Mesendoderm (in vitro differentiated cells): ENCODE measurements around the gene EPHA8.
A peak's percentile ranks its signal among the peaks of the same experiment; 100 is the strongest.

Experiments
- DNase-seq: peaks from one replicate; pipeline ENCODE4 v3.0.0; 2013
- H2AK5ac ChIP-seq: 2 replicates; pipeline ENCODE4 v1.6.1; 2013; ENCODE audit warnings: low read length, inconsistent platforms
- H2BK120ac ChIP-seq: 2 replicates; pipeline ENCODE4 v1.6.1; 2013; ENCODE audit warnings: low read depth, mild to moderate bottlenecking, low read length, moderate library complexity, mixed read lengths
- H2BK15ac ChIP-seq: replicated peaks from 2 replicates; pipeline ENCODE4 v1.6.1; 2013; ENCODE audit warnings: low read depth, mild to moderate bottlenecking, moderate library complexity
- H2BK5ac ChIP-seq: 2 replicates; pipeline ENCODE4 v1.6.1; 2013; ENCODE audit warnings: low read length, inconsistent platforms
- H3K18ac ChIP-seq: 2 replicates; pipeline ENCODE4 v1.6.1; 2013; ENCODE audit warnings: mild to moderate bottlenecking, low read length, mixed read lengths
- H3K23ac ChIP-seq: one replicate; pipeline ENCODE4 v1.6.1; 2013; ENCODE audit warnings: low read length
- H3K27ac ChIP-seq: 2 replicates; pipeline ENCODE4 v1.5.1; 2013; ENCODE audit warnings: low read depth, mild to moderate bottlenecking, inconsistent platforms, low read length, moderate library complexity
- H3K27me3 ChIP-seq: 2 replicates; pipeline ENCODE4 v1.6.1; 2013; ENCODE audit warnings: low read length, control low read depth, mild to moderate bottlenecking, inconsistent platforms; ENCODE audit not compliant: insufficient read depth, poor library complexity
- H3K36me3 ChIP-seq: 2 replicates; pipeline ENCODE4 v1.6.1; 2013; ENCODE audit warnings: low read length, inconsistent platforms; ENCODE audit not compliant: control insufficient read depth, insufficient read depth
- H3K4ac ChIP-seq: one replicate; pipeline ENCODE4 v1.6.1; 2013; ENCODE audit warnings: low read depth, mild to moderate bottlenecking, low read length, moderate library complexity
- H3K4me1 ChIP-seq: 2 replicates; pipeline ENCODE4 v1.6.1; 2013; ENCODE audit warnings: low read depth, low read length, inconsistent platforms; ENCODE audit not compliant: control insufficient read depth
- H3K4me2 ChIP-seq: 2 replicates; pipeline ENCODE4 v1.6.1; 2013; ENCODE audit warnings: low read length
- H3K4me3 ChIP-seq: 2 replicates; pipeline ENCODE4 v1.5.1; 2013; ENCODE audit warnings: mild to moderate bottlenecking, low read length
- H3K56ac ChIP-seq: one replicate; pipeline ENCODE4 v1.6.1; 2013; ENCODE audit warnings: low read length
- H3K79me1 ChIP-seq: 2 replicates; pipeline ENCODE4 v1.6.1; 2013; ENCODE audit warnings: low read length, inconsistent platforms
- H3K79me2 ChIP-seq: 2 replicates; pipeline ENCODE4 v1.6.1; 2013; ENCODE audit warnings: mild to moderate bottlenecking, low read length; ENCODE audit not compliant: control insufficient read depth, insufficient read depth
- H3K9ac ChIP-seq: 2 replicates; pipeline ENCODE4 v1.6.1; 2013; ENCODE audit warnings: low read length, inconsistent platforms
- H4K5ac ChIP-seq: one replicate; pipeline ENCODE4 v1.6.1; 2013; ENCODE audit warnings: low read length
- H4K8ac ChIP-seq: one replicate; pipeline ENCODE4 v1.6.1; 2013; ENCODE audit warnings: low read depth, mild to moderate bottlenecking, control low read depth, low read length, moderate library complexity
- WGBS: extraction: QIAGEN DNeasy Blood & Tissue Kit; methylation state at CpG from one replicate; pipeline ENCODE4 v1.1.7; 2013; ENCODE audit warnings: low lambda C conversion rate, missing lambda C conversion rate; ENCODE audit not compliant: insufficient coverage; ENCODE audit errors: extremely low coverage; 5-methylcytosine and 5-hydroxymethylcytosine counted together

Gene EPHA8

DNA sequence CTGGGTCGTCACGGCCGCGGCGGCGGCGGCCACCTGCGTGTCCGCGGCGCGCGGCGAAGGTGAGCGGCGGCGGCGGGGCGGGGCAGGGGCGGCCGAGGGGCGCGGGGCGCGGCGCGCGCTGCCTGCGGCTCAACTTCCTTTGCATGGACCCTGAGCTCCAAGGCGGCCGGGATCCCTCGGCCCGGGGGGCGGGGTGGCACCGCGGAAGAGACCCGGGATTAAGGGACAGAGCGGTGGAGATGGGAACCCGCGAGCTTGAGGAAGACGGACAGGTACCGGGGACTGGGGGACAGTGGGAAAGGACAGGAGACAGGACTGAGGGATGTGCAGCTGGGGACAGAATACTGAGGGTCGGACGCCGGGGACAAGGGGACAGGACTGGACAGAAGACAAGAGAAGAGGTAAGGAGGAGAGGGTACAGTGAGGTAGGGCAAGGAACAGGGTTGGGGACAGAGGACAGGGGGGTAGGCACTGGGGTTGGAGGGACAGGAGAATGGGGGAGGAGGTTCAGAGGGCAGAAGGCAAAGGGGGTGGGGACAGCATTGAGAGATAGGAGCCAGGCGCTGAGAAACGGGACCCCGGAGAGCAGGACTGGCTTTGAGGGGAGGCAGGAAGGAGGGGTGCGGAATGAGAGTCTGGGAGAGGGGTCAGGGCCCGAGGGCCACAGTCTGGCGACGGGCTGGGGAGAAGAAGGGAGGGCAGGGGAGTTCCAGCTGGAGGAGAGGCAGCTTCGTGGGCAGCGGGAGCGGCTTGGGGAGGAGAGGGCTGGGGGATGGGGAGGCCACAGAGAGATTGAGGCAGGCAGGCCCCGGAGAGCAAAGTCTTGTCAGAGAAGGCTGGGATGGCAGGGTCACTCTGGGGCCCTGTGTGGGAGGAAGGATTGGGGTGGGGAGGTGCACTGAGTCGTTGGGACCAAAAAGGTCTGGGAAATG lies 648 bp downstream of the EPHA8 start:
- Histone ChIP-seq H3K79me2 (no peaks in the 10 kb centered on the region), H3K4me2 (peak overlapping the region; percentile 84), H3K27me3 (peaks cover 17% of the 10 kb centered on the region), H3K27ac (no peak overlapping the region), H3K18ac (no peak overlapping the region), H3K56ac (peak overlapping the region; percentile 64), H3K23ac (no peak overlapping the region), H2AK5ac (no peak overlapping the region), H2BK15ac (no peak overlapping the region), H4K8ac (no peak overlapping the region), H2BK5ac (no peak overlapping the region), H3K4me1 (no peaks in the 10 kb centered on the region), H3K4me3 (peak overlapping the region; percentile 29), H3K9ac (peak overlapping the region; percentile 56), H4K5ac (no peak overlapping the region), H3K36me3 (no peaks in the 10 kb centered on the region), H2BK120ac (no peak overlapping the region), H3K79me1 (no peaks in the 10 kb centered on the region), H3K4ac (no peak overlapping the region)
- DNase-seq, result no peak
- WGBS, result no CpG with 5 or more reads among the region's 57 CpGs

DNA sequence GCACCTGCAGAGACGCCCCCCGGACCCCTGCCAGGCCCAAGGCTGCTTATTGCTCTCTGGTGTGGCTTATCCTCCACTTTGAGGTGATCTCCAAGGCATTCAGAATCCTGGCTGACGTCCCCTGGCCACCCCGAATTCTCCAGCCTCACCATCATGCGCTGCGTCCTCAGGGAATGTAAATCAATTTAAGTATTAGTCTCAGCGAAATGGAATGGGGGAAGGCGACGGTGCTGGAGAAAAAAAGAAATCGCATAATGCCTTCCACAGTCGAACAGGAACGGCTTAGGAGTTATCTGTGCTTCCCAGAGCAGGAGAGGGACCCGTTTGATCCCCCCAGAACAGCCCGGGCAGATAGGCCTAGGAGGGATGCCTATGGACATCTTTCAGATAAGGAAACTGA lies 2.9 kb downstream of the EPHA8 start:
- H2AK5ac ChIP-seq, result no peak overlapping the region
- no peak for DNase-seq
- H3K56ac ChIP-seq, result no peak overlapping the region
- peaks cover 17% of the 10 kb centered on the region for H3K27me3 ChIP-seq
- no peak overlapping the region for H3K4me2 ChIP-seq
- H3K4me3 ChIP-seq, result no peak overlapping the region
- H3K36me3 ChIP-seq, result no peaks in the 10 kb centered on the region
- no peak overlapping the region for H3K27ac ChIP-seq
- no peaks in the 10 kb centered on the region for H3K4me1 ChIP-seq
- H4K8ac ChIP-seq, result no peak overlapping the region
- no peak overlapping the region for H3K18ac ChIP-seq
- WGBS, result no CpG with 5 or more reads among the region's 14 CpGs
- H4K5ac ChIP-seq, result no peak overlapping the region
- H3K4ac ChIP-seq, result no peak overlapping the region
- H2BK120ac ChIP-seq, result no peak overlapping the region
- H3K9ac ChIP-seq, result no peak overlapping the region
- H2BK5ac ChIP-seq, result no peak overlapping the region
- H3K79me1 ChIP-seq, result no peaks in the 10 kb centered on the region
- H3K23ac ChIP-seq, result no peak overlapping the region
- H3K79me2 ChIP-seq, result no peaks in the 10 kb centered on the region
- H2BK15ac ChIP-seq, result no peak overlapping the region

DNA sequence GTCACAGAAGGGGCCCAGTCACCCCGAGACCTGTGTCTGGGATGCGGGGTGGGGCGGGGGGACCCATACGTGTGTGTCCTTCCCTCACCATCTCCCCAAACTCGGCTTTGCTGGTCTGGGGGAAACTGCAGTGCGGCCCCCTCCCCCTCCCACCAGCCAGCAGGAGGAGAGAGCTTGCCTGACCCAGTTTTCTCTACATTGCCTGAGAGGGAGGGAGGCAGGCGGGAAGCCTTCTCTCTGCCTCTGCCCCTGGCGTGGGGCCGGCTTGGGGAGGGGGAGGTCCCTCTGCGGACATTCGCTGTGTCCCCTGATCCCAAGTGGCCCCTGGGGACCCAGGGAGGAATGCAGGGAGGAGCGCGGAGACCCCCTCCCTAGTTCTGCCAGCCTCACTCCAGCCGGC lies 3.9 kb downstream of the EPHA8 start:
- Histone ChIP-seq H3K36me3 (no peaks in the 10 kb centered on the region), H3K27me3 (peaks cover 13% of the 10 kb centered on the region), H3K27ac (no peak overlapping the region), H2BK120ac (no peak overlapping the region), H3K4me1 (no peaks in the 10 kb centered on the region), H4K8ac (no peak overlapping the region), H3K4ac (no peak overlapping the region), H3K56ac (no peak overlapping the region), H3K4me3 (no peak overlapping the region), H4K5ac (no peak overlapping the region), H3K79me1 (no peaks in the 10 kb centered on the region), H3K79me2 (no peaks in the 10 kb centered on the region), H2BK5ac (no peak overlapping the region), H3K23ac (no peak overlapping the region), H2AK5ac (no peak overlapping the region), H3K4me2 (no peak overlapping the region), H3K18ac (no peak overlapping the region), H2BK15ac (no peak overlapping the region), H3K9ac (no peak overlapping the region)
- no peak for DNase-seq
- no CpG with 5 or more reads among the region's 14 CpGs for WGBS

DNA sequence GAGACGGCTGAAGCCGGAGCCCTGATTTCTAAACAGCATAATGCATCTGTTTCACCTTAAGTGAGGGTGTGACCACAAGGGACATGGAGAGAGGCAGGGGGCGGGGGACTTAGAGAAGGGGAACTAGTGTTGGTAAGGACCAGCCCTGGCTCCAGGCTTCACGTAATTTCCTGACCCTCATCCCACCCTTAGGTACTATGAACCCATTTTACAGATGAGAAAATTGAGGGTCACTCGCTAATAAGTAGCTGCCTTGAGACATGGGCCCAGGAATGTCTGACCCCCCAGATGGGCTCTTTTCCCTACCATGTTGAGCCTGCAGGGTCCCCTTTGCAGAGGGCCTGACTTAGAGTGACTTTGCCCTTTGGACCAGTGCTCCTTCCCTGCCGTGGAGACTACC lies 4.7 kb downstream of the EPHA8 start:
- DNase-seq, result no peak

DNA sequence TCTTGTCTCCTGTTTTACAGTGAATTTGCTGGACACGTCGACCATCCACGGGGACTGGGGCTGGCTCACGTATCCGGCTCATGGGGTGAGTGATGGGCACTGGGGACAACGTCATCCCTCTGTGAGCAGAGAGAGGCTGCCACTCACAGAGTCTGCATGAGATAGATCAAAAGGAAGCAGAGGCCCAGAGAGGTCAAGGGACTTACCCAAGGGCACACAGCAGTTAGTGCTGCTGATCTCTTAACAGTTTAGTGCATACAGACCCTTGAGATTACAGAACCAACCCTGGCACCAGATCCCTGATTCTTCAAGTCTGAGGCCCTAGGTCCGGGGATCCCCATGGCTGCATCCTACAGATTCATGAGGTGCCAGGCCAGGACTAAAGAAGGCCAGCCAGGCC lies 6.0 kb downstream of the EPHA8 start:
- Histone ChIP-seq H3K18ac (no peak overlapping the region), H3K56ac (no peak overlapping the region), H2BK5ac (no peak overlapping the region), H3K27ac (no peak overlapping the region), H3K36me3 (no peaks in the 10 kb centered on the region), H2BK15ac (no peak overlapping the region), H4K8ac (no peak overlapping the region), H3K27me3 (no peaks in the 10 kb centered on the region), H2AK5ac (no peak overlapping the region), H3K79me2 (no peaks in the 10 kb centered on the region), H3K4me1 (no peaks in the 10 kb centered on the region), H3K23ac (no peak overlapping the region), H3K79me1 (no peaks in the 10 kb centered on the region), H3K4me2 (no peak overlapping the region), H4K5ac (no peak overlapping the region), H3K9ac (no peak overlapping the region), H3K4me3 (no peak overlapping the region), H2BK120ac (no peak overlapping the region), H3K4ac (no peak overlapping the region)
- no CpG with 5 or more reads among the region's 7 CpGs for WGBS
- no peak for DNase-seq

More for the DNA sequence above, 4.7 kb downstream of the EPHA8 start:
- no peak overlapping the region for H2BK120ac ChIP-seq
- no peak overlapping the region for H2BK5ac ChIP-seq
- H3K4ac ChIP-seq, result no peak overlapping the region
- H3K56ac ChIP-seq, result no peak overlapping the region
- no peak overlapping the region for H3K4me3 ChIP-seq
- H4K8ac ChIP-seq, result no peak overlapping the region
- H4K5ac ChIP-seq, result no peak overlapping the region
- H2AK5ac ChIP-seq, result no peak overlapping the region
- no peaks in the 10 kb centered on the region for H3K36me3 ChIP-seq
- H3K18ac ChIP-seq, result no peak overlapping the region
- no peaks in the 10 kb centered on the region for H3K79me2 ChIP-seq
- no peaks in the 10 kb centered on the region for H3K79me1 ChIP-seq
- H2BK15ac ChIP-seq, result no peak overlapping the region
- H3K9ac ChIP-seq, result no peak overlapping the region
- no peaks in the 10 kb centered on the region for H3K4me1 ChIP-seq
- H3K27ac ChIP-seq, result no peak overlapping the region
- no peak overlapping the region for H3K23ac ChIP-seq
- WGBS, result no CpG with 5 or more reads among the region's 6 CpGs
- peaks cover 7% of the 10 kb centered on the region for H3K27me3 ChIP-seq
- no peak overlapping the region for H3K4me2 ChIP-seq
